ENCODE results near the gene SPRING1.

DNA sequence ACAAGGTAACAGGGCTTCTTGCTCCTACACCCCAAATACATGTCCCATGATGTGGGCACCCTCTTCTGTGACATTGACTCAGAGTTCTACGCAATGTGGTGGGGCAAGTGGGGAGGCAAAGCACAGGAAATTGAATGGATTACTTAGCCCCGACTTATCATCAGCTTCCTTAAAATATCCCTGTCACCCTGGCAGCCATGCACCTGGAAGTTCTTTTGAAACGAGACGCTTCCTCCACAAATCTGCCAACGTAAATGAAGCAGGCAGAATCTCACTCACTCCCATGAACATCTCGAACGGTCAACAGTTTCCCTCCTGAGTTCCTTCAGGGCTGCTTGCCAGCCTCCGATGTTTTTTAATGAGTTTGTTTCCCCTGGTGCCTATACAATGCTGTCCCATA, 33.8 kb upstream of the SPRING1 start:
- no peak for TF ChIP-seq POLR2A (IDR thresholded peaks at IDR 0.05)
- TF ChIP-seq, protein P1, sequence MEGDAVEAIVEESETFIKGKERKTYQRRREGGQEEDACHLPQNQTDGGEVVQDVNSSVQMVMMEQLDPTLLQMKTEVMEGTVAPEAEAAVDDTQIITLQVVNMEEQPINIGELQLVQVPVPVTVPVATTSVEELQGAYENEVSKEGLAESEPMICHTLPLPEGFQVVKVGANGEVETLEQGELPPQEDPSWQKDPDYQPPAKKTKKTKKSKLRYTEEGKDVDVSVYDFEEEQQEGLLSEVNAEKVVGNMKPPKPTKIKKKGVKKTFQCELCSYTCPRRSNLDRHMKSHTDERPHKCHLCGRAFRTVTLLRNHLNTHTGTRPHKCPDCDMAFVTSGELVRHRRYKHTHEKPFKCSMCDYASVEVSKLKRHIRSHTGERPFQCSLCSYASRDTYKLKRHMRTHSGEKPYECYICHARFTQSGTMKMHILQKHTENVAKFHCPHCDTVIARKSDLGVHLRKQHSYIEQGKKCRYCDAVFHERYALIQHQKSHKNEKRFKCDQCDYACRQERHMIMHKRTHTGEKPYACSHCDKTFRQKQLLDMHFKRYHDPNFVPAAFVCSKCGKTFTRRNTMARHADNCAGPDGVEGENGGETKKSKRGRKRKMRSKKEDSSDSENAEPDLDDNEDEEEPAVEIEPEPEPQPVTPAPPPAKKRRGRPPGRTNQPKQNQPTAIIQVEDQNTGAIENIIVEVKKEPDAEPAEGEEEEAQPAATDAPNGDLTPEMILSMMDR (IDR thresholded peaks at IDR 0.05) = no peak
